ENCODE results near the gene GNPTAB.

GRCh38 chr12:101720118-101720517 lies 110.6 kb downstream of the GNPTAB start:
- TF ChIP-seq ZNF274 (IDR thresholded peaks at IDR 0.05; ENCODE audit: low read depth, low read length) (no peak), SUZ12 (IDR thresholded peaks at IDR 0.05; ENCODE audit: extremely low read depth, insufficient read depth, insufficient read length) (no peak)

Data from NT2/D1 (cell line).